ENCODE results near the gene COPZ2.
"Not testable (repeated sequence)": the region's sequence is repeated elsewhere in the genome, so short reads cannot be mapped to it uniquely, and the experiment has no call there.

Gene COPZ2

GRCh38 chr17:48001197-48001596 lies 36.4 kb downstream of the COPZ2 start:
- Mint-ChIP-seq H3K4me1 (peaks cover 21 to 24% of the 10 kb centered on the region in 2 donors), H3K9me3 (no peaks in the 10 kb centered on the region)
- no peak for ATAC-seq (replicated peaks)

GRCh38 chr17:47999582-47999981 lies 38.0 kb downstream of the COPZ2 start:
- Mint-ChIP-seq H3K4me1 (peaks cover 16 to 24% of the 10 kb centered on the region in 2 donors), H3K9me3 (no peaks in the 10 kb centered on the region), H3K36me3 (no peaks in the 10 kb centered on the region), H3K27me3 (peaks cover 26 to 35% of the 10 kb centered on the region in 2 donors), H3K27ac (no peak overlapping the region), H3K4me3 (no peak overlapping the region)
- ATAC-seq (replicated peaks) (no peak), DNase-seq (no peak)

More at GRCh38 chr17:48001197-48001596, 36.4 kb downstream of the COPZ2 start:
- DNase-seq: no peak
- Mint-ChIP-seq H3K27me3 (peaks cover 21 to 29% of the 10 kb centered on the region in 2 donors), H3K4me3 (no peak overlapping the region), H3K27ac (no peak overlapping the region), H3K36me3 (no peaks in the 10 kb centered on the region)

GRCh38 chr17:47998044-47998443 lies 39.6 kb downstream of the COPZ2 start:
- H3K27ac Mint-ChIP-seq: no peak overlapping the region
- no peak overlapping the region for H3K4me3 Mint-ChIP-seq
- no peak for DNase-seq
- no peaks in the 10 kb centered on the region for H3K36me3 Mint-ChIP-seq
- H3K27me3 Mint-ChIP-seq: peaks cover 27% of the 10 kb centered on the region in 2 donors
- no peak for ATAC-seq (replicated peaks)
- peaks cover 8 to 14% of the 10 kb centered on the region in 2 donors for H3K4me1 Mint-ChIP-seq
- no peaks in the 10 kb centered on the region for H3K9me3 Mint-ChIP-seq

- no peak overlapping the region for H3K4me3 Mint-ChIP-seq
- H3K4me1 Mint-ChIP-seq: peaks cover 4 to 10% of the 10 kb centered on the region in 2 donors
Observed at GRCh38 chr17:47997586-47997985, 40.0 kb downstream of the COPZ2 start.

GRCh38 chr17:47996201-47996600 lies 41.4 kb downstream of the COPZ2 start:
- no peaks in the 10 kb centered on the region for H3K36me3 Mint-ChIP-seq
- DNase-seq (no peak), ATAC-seq (replicated peaks) (no peak)
- H3K27me3 Mint-ChIP-seq: peaks cover 27% of the 10 kb centered on the region in 2 donors
- no peak overlapping the region for H3K4me3 Mint-ChIP-seq
- H3K4me1 Mint-ChIP-seq: peaks cover 0 to 3% of the 10 kb centered on the region in 2 donors
- no peak overlapping the region for H3K27ac Mint-ChIP-seq
- no peaks in the 10 kb centered on the region for H3K9me3 Mint-ChIP-seq

More at GRCh38 chr17:47997586-47997985, 40.0 kb downstream of the COPZ2 start:
- DNase-seq: no peak
- H3K36me3 Mint-ChIP-seq: no peaks in the 10 kb centered on the region
- H3K27me3 Mint-ChIP-seq: peaks cover 27% of the 10 kb centered on the region in 2 donors
- ATAC-seq (replicated peaks): no peak
- no peaks in the 10 kb centered on the region for H3K9me3 Mint-ChIP-seq
- H3K27ac Mint-ChIP-seq: no peak overlapping the region

- ATAC-seq (replicated peaks) (no peak), DNase-seq (no peak)
- peaks cover 0 to 3% of the 10 kb centered on the region in 2 donors for H3K4me1 Mint-ChIP-seq
- no peak overlapping the region for H3K27ac Mint-ChIP-seq
- no peaks in the 10 kb centered on the region for H3K36me3 Mint-ChIP-seq
- H3K4me3 Mint-ChIP-seq: no peak overlapping the region
- no peaks in the 10 kb centered on the region for H3K9me3 Mint-ChIP-seq
- peaks cover 27% of the 10 kb centered on the region in 2 donors for H3K27me3 Mint-ChIP-seq
Observed at GRCh38 chr17:47995241-47995935, 42.2 kb downstream of the COPZ2 start.

- H3K9me3 Mint-ChIP-seq: no peaks in the 10 kb centered on the region
- H3K27ac Mint-ChIP-seq: no peak overlapping the region
- DNase-seq (no peak), ATAC-seq (replicated peaks) (no peak)
- no peak overlapping the region for H3K4me3 Mint-ChIP-seq
- H3K36me3 Mint-ChIP-seq: no peaks in the 10 kb centered on the region
- peaks cover 0 to 1% of the 10 kb centered on the region in 2 donors for H3K4me1 Mint-ChIP-seq
- H3K27me3 Mint-ChIP-seq: peaks cover 23 to 27% of the 10 kb centered on the region in 2 donors
Observed at GRCh38 chr17:47994724-47995123, 42.9 kb downstream of the COPZ2 start.

- Mint-ChIP-seq H3K4me1 (no peaks in the 10 kb centered on the region), H3K27me3 (peaks cover 27% of the 10 kb centered on the region in 2 donors), H3K36me3 (no peaks in the 10 kb centered on the region), H3K4me3 (no peak overlapping the region), H3K9me3 (no peaks in the 10 kb centered on the region), H3K27ac (no peak overlapping the region)
- ATAC-seq (replicated peaks) (no peak), DNase-seq (no peak)
Observed at GRCh38 chr17:47993964-47994363, 43.6 kb downstream of the COPZ2 start.

- no peak overlapping the region for H3K4me3 Mint-ChIP-seq
- DNase-seq (no peak), ATAC-seq (replicated peaks) (no peak)
- no peaks in the 10 kb centered on the region for H3K9me3 Mint-ChIP-seq
- H3K36me3 Mint-ChIP-seq: no peaks in the 10 kb centered on the region
- H3K27me3 Mint-ChIP-seq: peaks cover 27% of the 10 kb centered on the region in 2 donors
- no peak overlapping the region for H3K27ac Mint-ChIP-seq
- H3K4me1 Mint-ChIP-seq: no peaks in the 10 kb centered on the region
Observed at GRCh38 chr17:47993031-47993564, 44.5 kb downstream of the COPZ2 start.

GRCh38 chr17:47992216-47992615 lies 45.4 kb downstream of the COPZ2 start:
- Mint-ChIP-seq H3K27ac (no peak overlapping the region), H3K9me3 (no peaks in the 10 kb centered on the region), H3K4me1 (no peaks in the 10 kb centered on the region), H3K36me3 (peaks cover 0 to 1% of the 10 kb centered on the region in 2 donors), H3K27me3 (peaks cover 19 to 21% of the 10 kb centered on the region in 2 donors), H3K4me3 (no peak overlapping the region)
- ATAC-seq (replicated peaks) (no peak), DNase-seq (no peak)

- Mint-ChIP-seq H3K4me3 (no peak overlapping the region), H3K36me3 (peaks cover 3 to 5% of the 10 kb centered on the region in 2 donors), H3K9me3 (no peaks in the 10 kb centered on the region), H3K4me1 (no peaks in the 10 kb centered on the region), H3K27ac (no peak overlapping the region), H3K27me3 (peaks cover 13 to 15% of the 10 kb centered on the region in 2 donors)
- ATAC-seq (replicated peaks) (no peak), DNase-seq (no peak)
Observed at GRCh38 chr17:47990962-47991731, 46.5 kb downstream of the COPZ2 start.

GRCh38 chr17:47989700-47990099 lies 47.9 kb downstream of the COPZ2 start:
- ATAC-seq (replicated peaks) (no peak), DNase-seq (no peak)
- H3K27ac Mint-ChIP-seq: no peak overlapping the region
- H3K27me3 Mint-ChIP-seq: peaks cover 8 to 9% of the 10 kb centered on the region in 2 donors
- peaks cover 9 to 13% of the 10 kb centered on the region in 2 donors for H3K36me3 Mint-ChIP-seq
- no peak overlapping the region for H3K4me3 Mint-ChIP-seq
- no peaks in the 10 kb centered on the region for H3K9me3 Mint-ChIP-seq
- H3K4me1 Mint-ChIP-seq: no peaks in the 10 kb centered on the region

- H3K4me1 Mint-ChIP-seq: no peaks in the 10 kb centered on the region
- peaks cover 9 to 13% of the 10 kb centered on the region in 2 donors for H3K36me3 Mint-ChIP-seq
- no peaks in the 10 kb centered on the region for H3K9me3 Mint-ChIP-seq
- no peak overlapping the region for H3K27ac Mint-ChIP-seq
- H3K4me3 Mint-ChIP-seq: no peak overlapping the region
- no peak for DNase-seq
- H3K27me3 Mint-ChIP-seq: peaks cover 5 to 8% of the 10 kb centered on the region in 2 donors
- no peak for ATAC-seq (replicated peaks)
Observed at GRCh38 chr17:47989159-47989558, 48.4 kb downstream of the COPZ2 start.

GRCh38 chr17:47988445-47988844 lies 49.2 kb downstream of the COPZ2 start:
- H3K4me3 Mint-ChIP-seq; DNase-seq; H3K27me3 Mint-ChIP-seq; H3K9me3 Mint-ChIP-seq; ATAC-seq (replicated peaks); H3K4me1 Mint-ChIP-seq; H3K27ac Mint-ChIP-seq: not testable (repeated sequence)
- peaks cover 14 to 15% of the 10 kb centered on the region in 2 donors for H3K36me3 Mint-ChIP-seq
